ENCODE measurements around the gene TMOD1.
"Not testable (repeated sequence)": the region's sequence is repeated elsewhere in the genome, so short reads cannot be mapped to it uniquely, and the experiment has no call there.

The TMOD1 gene

GRCh38 chr9:97501177-97501971, at the start of gene TMOD1:
Gene TMOD1, plus strand, starts transcription at chr9:97501666. Its CDS starts 22,523 bp downstream, at chr9:97524189.
- intact Hi-C loops (cut with DNase I): no loop called here
- DNase-seq: peak in 41 of 42 donors; percentile 31 to 90 (median 79)

- DNase-seq; intact Hi-C loops (cut with DNase I): not testable (repeated sequence)
These were observed 47.9 kb upstream of the TMOD1 start for GRCh38 chr9:97453573-97453972.

- DNase-seq; intact Hi-C loops (cut with DNase I): not testable (repeated sequence)
These were observed 44.6 kb upstream of the TMOD1 start for GRCh38 chr9:97456841-97457240.

- intact Hi-C loops (cut with DNase I): no loop called here
- DNase-seq: no peak
These were observed 42.1 kb upstream of the TMOD1 start for GRCh38 chr9:97459326-97459725.

- intact Hi-C loops (cut with DNase I): no loop called here
- no peak for DNase-seq
These were observed 39.3 kb upstream of the TMOD1 start for GRCh38 chr9:97462159-97462558.

- DNase-seq: no peak
- intact Hi-C loops (cut with DNase I): no loop called here
These were observed 38.6 kb upstream of the TMOD1 start for GRCh38 chr9:97462914-97463313.

- intact Hi-C loops (cut with DNase I): loop anchor here (5.0 kb wide), 2 partner anchors 128 to 148 kb away; no protein-coding TSS in a partner anchor
- peak; percentile 51 to 94 (median 84) for DNase-seq
These were observed 32.6 kb upstream of the TMOD1 start for GRCh38 chr9:97468658-97469448.

GRCh38 chr9:97470076-97470475, 31.4 kb upstream of the TMOD1 start:
- intact Hi-C loops (cut with DNase I): no loop called here
- peak; percentile 21 to 77 (median 58) for DNase-seq

- peak in 5 of 42 donors; percentile 21 to 46 (median 26) for DNase-seq
- intact Hi-C loops (cut with DNase I): no loop called here
These were observed 27.7 kb upstream of the TMOD1 start for GRCh38 chr9:97473717-97474116.

GRCh38 chr9:97474372-97474925, 27.0 kb upstream of the TMOD1 start:
- intact Hi-C loops (cut with DNase I): no loop called here
- DNase-seq: no peak

GRCh38 chr9:97475059-97475458, 26.4 kb upstream of the TMOD1 start:
- DNase-seq: no peak
- intact Hi-C loops (cut with DNase I): no loop called here

- intact Hi-C loops (cut with DNase I): no loop called here
- DNase-seq: no peak
These were observed 23.0 kb upstream of the TMOD1 start for GRCh38 chr9:97478301-97478981.

GRCh38 chr9:97479496-97480159, 21.8 kb upstream of the TMOD1 start:
- DNase-seq: no peak
- intact Hi-C loops (cut with DNase I): no loop called here

GRCh38 chr9:97480174-97480573, 21.3 kb upstream of the TMOD1 start:
- intact Hi-C loops (cut with DNase I): no loop called here

GRCh38 chr9:97480749-97481148, 20.7 kb upstream of the TMOD1 start:
- no peak for DNase-seq
- intact Hi-C loops (cut with DNase I): no loop called here

More at GRCh38 chr9:97480174-97480573, 21.3 kb upstream of the TMOD1 start:
- no peak for DNase-seq

GRCh38 chr9:97484134-97484533, 17.3 kb upstream of the TMOD1 start:
- intact Hi-C loops (cut with DNase I): no loop called here
- DNase-seq: peak; percentile 24 to 90 (median 75)

GRCh38 chr9:97487107-97487506, 14.4 kb upstream of the TMOD1 start:
- intact Hi-C loops (cut with DNase I): no loop called here
- DNase-seq: no peak

- intact Hi-C loops (cut with DNase I): no loop called here
- DNase-seq: no peak
These were observed 13.6 kb upstream of the TMOD1 start for GRCh38 chr9:97487861-97488260.

Measured in head of caudate nucleus (tissue), 42 donors.